HG03432 (cell line): ENCODE data around the gene APC2.
"Not testable (repeated sequence)": the region's sequence is repeated elsewhere in the genome, so short reads cannot be mapped to it uniquely, and the experiment has no call there.

Experiments used
- ATAC-seq: cut with Tn5 transposase; IDR thresholded peaks from one replicate; pipeline ENCODE4 v1.9.1; 2021; ENCODE audit warnings: mild to moderate bottlenecking, moderate library complexity; ENCODE audit not compliant: unreplicated experiment

Gene APC2

DNA sequence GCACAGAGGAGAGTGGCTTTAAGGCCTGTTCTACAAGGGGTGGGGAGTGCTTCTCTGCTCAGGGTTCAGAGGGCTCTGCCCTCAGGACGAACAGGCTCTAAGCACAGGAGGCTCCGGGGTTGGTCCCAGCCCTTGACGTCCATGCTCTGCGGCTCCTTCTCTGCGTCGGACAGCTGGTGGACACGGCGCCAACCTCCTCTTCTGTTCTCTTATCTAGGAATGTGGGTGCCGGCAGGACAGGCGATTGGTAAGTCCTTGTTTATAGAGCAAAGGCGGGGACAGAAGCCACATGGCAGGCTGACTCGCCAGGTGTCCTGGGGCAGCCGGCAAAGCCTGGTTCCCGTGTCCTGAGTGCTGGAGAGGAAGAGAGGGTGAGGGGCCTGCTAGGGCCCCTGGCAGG lies 20.2 kb upstream of the APC2 start:
- no peak for ATAC-seq

DNA sequence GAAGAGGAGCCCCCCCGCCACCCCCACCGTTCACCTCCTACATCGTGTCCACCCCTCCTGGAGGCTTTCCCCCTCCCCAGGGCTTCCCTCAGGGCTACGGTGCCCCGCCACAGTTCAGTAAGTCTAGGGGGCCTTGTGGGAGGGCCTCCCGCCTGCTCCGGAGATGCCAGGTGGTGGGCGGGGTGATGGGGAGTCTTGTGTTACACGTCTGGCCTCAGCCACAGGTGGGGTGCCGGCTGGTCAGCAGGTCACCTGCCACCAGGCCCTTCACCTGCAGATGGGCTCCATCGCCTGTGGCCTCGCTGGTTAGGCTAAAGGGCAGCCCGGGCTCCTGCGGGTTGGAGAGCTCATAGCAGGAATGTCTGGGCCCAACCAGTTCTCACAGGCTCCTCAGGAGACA lies 19.7 kb upstream of the APC2 start:
- no peak for ATAC-seq

DNA sequence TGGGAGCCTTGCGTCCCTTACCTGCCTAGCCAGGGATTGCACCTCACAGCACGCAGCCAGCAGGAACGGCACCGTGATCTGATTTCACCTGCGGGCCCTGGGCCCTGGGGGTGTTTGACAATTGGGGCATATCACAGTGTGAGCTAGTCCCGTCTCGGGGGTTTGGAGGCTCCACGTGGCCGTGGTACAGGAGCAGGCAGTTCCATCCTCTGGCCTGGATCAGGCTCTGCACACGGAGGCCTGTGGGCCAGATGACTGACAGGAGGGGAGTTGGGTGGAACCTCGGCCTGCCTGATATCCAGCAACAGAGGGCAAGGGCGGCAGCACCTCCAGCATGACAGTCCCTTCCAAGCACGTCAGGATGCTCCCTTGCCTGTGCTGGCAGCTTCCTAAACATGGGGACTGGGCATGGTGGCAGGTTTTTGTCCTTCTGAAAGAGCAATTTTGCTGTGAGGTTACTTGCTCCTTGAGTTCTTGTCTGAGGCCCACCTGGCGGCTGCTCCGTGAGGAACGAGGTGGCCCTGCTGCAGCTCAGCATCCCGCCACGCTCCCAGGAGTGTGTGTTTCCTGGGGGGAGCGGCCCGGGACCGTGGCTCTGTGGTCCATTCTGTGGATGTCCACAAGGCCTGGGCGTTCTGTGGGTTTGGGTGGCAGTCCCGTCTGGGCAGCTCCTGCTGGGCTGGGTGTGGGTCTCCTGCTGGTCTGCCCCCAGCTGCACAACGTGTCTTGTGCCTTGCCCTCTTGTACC lies 18.0 kb upstream of the APC2 start:
- no peak for ATAC-seq

DNA sequence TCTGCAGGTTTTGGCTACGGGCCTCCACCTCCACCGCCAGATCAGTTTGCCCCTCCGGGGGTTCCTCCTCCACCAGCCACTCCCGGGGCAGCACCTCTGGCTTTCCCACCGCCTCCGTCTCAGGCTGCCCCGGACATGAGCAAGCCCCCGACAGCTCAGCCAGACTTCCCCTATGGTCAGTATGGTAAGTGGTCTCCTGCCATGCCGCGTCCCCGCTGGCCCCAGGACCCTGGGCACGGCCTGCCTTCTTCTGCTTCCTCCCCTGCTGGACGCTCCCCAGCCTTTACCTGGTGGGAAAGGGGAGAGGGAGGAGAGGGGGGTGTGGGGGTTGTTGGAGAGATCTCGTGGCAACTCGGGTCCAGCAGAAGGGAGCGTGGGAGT lies 17.4 kb upstream of the APC2 start:
- no peak for ATAC-seq

DNA sequence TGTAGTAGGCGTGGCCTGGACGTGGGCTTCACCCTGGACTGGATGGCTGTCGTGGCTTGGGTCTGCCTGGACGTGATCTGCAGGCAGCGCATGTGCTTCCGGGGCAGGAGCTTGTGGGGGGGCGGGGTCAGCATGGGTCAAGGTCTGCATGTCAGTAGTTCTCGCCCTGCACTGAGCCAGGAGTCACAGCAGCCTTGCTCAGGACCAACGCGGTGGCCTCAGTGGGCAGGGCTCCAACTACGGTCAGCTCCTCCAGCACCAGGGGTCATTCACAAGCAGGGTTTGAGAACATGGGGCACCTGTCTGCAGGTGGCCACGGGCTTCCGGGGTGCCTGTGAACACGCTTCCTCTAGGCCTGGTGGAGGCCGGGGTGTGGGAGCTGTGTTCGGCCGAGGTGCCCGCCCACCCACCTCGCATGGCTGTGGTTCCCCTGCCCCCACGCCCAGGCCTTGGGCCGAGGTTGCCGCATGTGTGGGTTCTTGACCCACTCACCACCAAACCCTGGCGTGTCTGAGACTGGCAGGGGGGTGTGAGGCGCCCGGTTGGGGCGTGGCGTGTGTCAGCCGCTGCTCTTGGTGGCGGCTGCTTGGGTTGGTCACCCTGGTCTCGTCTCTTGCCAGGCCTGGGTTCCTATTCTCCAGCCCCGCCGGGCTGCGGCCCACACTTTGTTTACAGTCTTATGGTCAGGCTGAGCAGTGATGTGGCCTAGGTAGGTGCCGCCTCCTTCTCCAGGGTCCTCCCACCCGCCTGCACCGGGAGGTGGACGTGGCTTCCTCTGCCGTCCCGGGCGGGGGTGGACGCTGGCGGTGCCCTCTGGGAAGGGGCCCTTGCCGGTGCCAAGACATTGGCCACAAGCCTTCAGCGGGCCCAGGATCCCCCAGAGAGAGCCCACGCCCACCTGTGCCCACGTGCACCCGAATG lies 16.5 kb upstream of the APC2 start:
- ATAC-seq = no peak

DNA sequence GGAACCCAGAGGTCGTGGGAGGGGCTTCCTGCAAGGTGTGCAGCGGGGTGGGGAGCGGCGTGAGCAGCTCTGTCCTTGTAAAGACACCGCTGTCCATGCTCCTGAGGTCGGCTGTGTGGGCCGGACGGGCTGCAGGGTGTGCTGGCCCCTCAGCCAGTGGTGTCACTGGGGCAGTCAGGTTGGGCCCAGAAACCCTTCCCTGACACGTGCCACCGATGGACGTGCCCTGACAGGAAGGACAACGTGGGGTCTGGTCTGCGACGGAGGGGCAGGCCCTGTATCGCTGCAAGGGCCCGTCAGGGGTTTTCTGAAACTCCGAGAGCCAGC lies 15.9 kb upstream of the APC2 start:
- ATAC-seq = no peak

DNA sequence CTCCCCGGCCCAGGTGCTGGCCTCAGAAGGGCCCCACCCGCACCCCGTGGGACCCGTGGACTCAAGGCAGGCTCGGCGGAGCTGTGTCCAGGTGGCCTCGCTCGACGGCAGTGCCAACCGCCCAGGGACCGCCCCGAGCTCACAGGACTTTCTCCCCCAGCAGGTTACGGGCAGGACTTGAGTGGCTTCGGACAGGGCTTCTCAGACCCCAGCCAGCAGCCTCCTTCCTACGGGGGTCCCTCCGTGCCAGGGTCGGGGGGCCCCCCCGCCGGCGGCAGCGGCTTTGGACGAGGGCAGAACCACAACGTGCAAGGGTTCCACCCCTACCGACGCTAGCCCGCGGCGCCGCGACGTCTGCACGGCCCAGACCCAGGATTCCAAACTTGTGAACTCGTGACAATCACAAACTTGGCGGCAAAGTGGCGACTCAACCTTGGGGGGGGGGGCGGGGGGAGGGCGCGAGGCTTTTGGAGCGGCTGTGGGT lies 15.3 kb upstream of the APC2 start:
- no peak for ATAC-seq

DNA sequence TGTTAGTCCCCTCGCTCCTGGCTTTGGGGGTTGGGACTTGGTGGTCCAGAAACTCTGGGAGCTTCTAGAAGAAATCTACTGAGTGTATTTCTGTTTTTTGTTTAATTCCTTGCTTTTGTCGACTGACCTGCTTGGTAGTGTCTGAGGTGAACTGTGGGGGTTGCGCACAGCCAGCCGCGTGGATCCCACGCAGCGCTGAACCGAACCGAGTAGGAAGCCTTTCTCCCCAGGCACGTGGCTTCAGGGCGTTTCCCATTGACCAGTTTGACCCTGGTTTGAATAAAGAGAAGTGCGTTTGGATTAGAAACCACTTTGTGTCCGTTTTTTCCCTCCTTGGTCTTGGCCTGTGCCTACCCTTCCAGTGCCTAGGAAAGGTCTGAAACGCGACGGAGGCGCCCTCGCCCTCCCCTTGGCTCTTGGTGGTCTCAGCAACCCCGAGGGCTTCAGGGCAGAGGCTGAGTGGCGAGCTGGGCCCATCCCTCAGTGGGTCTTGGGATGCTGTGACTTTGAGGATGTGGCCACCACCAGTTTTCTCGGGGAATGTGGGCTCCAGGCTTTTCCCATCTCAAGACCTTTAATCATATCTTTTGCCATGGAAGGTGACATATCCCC lies 14.4 kb upstream of the APC2 start:
- no peak for ATAC-seq

DNA sequence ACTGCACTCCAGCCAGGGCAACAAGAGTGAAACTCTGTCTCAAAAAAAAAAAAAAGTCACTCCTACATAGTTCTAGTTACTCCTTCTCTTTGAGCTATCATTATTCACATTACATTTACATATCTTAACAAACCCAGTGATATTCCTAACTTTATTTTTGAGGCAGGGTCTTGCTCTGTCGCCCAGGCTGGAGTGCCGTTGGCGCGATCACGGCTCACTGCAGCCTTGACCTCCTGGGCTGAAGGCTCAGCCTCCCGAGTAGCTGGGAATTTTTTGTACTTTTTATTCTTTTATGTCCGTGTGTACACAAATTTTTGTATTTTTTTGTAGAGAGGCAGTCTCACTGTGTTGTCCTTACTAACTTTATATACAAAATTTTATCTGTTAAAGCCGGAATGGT lies 12.3 kb upstream of the APC2 start:
- no peak for ATAC-seq

DNA sequence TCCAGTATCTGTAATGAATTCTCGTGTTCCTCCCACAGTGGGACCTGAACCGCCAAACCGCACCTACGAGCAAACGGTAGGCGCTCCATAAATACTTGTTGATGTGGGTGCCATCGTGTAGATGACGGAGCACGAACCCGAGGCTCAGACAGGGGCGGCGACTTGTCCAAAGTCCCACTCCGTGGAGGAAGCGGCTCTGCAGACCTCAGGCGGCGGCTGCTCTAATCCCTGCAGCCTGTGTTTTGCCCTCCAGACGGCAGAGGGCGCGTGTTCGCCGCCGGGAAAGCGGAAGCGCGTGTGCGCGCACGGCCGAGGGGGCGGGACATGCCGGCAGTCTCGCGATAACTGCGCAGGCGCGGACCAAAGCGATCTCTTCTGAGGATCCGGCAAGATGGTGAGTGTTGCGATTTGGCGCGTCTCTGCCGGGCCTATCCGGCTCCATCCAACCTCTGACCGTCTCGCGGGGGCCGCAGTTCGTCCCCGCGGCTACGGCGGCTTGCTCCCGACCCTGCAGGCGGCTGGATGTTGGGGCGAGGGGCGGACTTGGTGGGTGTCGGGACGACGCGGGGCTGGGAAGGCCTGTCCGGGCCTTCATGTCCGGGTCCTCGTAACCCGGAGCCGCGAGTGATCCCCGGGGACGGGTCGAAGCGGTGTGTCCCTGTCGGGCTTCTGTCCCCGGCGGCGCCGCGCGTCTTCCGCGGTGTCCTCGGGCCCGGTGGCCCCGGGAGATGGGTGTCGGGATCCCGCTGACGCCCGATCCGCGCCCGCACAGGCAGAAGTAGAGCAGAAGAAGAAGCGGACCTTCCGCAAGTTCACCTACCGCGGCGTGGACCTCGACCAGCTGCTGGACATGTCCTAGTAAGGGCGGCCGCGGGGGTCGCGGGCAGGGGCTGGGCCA lies 11.6 kb upstream of the APC2 start, which contains the start of gene RPS15:
RPS15 (plus strand) TSS at position 362 of the 898 bp plus-strand sequence; CDS start at position 392, 30 bp downstream.
- ATAC-seq = peak; percentile 83

DNA sequence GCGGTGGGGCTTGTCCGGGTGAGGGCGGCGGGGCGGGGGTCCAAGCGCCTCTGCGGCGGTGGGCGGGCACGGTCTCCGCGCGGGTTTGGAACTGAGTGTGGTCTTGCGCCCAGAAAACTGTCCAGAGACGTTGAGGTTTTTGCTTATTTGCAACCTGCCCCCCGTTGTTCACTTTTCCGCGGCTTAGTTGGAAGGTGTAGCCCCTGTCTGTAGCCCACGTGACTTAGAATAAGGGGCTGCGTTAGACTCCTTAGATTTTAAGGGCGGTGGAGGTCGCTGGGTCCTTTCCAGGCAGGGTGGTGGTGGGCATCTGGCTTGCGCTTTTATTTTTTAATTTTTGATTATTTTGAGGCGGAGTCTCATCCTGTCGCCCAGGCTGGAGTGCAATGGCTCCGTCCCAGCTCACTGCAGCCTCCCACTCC lies 11.0 kb upstream of the APC2 start:
- no peak for ATAC-seq

DNA sequence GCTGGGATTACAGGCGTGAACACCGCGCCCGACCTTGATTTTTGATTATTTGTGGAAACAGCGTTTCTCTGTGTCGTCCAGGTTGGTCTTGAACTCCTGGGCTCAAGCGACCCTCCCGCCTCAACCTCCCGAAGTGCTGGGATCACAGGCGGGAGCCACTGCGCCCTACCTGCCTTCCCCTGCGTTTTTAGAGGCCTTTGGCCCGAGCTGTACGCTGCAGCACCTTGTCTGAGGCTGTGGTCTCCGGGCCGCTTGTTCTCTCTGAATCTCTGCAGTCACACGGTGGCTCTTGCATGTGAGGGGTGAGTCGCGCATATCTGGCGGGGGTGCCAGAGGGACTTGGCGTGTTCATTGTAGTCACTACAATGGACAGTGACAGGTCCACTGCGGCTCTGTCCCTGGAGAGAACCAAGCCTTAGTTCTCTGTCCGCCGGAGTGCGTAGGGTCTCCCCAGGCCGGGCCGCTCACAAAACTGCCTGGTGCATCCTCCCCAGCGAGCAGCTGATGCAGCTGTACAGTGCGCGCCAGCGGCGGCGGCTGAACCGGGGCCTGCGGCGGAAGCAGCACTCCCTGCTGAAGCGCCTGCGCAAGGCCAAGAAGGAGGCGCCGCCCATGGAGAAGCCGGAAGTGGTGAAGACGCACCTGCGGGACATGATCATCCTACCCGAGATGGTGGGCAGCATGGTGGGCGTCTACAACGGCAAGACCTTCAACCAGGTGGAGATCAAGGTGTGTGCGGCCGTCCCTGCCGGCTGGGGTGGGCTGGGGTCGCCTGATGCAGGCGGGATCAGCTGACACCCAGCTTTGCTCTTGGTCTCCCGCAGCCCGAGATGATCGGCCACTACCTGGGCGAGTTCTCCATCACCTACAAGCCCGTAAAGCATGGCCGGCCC lies 10.2 kb upstream of the APC2 start:
- ATAC-seq = not testable (repeated sequence)

DNA sequence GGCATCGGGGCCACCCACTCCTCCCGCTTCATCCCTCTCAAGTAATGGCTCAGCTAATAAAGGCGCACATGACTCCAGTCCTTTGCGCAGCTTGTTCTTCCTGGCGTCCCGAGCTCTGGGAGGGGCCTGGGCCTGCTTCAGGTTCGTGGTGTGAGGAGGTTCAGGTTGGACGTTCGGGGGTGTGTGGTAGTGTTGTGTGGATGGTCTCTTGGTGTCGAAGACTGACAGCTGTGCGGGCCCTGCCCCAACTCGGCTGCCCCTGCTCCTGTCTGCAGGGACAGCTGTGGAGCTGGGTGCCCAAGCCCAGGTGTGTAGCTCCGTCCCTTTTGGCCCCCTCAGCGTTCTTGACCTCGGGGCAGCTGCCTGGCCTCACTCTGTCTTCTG lies 9.5 kb upstream of the APC2 start:
- no peak for ATAC-seq

DNA sequence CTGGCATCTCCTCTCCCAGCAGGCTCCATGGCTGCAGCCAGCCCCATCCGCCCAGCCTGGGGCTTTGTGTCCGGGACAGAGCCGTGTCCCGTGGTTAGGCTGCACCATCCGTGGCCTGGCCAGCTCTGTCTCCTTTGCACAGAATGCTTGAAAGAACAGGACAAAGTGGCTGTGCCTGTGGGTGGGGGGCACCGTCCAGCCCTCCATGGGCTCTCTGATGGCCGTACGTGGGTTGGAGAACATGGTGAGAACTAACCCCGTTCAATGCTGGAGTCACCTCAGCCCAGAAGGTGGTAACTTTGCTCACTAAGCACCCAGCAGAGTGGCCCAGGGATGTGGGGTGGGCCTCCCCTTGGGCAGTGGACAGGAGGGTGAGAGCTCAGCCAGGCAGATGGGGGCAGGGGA lies 8.9 kb upstream of the APC2 start:
- no peak for ATAC-seq

DNA sequence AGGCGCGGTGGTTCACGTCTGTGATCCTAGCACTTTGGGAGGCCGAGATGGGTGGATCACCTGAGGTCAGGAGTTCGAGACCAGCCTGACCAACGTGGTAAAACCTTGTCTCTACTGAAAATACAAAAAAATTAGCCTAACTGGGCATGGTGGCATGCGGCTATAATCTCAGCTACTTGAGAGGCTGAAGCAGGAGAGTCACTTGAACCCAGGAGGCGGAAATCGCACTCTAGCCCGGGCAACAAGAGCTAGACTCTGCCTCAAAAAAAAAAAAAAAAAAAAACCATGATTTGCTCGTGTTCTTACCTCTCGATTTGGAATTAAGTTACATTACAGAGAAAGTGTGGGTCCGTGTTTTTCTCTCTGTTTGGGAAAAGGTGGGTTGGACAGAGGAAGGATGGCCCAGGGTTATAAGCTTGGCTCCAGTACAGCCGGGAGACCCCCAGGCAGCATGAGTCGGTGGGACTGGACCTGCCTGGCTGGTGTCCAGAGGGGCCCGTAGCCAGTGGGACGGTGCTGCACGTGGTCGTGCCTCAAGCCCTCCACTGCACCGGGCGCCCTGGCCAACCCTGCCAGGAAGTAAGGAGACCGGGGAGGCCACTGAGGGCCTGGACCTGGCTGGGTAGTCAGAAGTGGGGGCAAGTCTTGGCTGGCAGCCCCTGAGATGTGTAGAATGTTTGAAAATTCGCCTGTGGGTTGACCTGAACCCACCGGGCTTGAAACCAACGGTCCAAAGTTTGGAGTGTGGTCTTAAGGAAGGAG lies 8.1 kb upstream of the APC2 start:
- no peak for ATAC-seq

DNA sequence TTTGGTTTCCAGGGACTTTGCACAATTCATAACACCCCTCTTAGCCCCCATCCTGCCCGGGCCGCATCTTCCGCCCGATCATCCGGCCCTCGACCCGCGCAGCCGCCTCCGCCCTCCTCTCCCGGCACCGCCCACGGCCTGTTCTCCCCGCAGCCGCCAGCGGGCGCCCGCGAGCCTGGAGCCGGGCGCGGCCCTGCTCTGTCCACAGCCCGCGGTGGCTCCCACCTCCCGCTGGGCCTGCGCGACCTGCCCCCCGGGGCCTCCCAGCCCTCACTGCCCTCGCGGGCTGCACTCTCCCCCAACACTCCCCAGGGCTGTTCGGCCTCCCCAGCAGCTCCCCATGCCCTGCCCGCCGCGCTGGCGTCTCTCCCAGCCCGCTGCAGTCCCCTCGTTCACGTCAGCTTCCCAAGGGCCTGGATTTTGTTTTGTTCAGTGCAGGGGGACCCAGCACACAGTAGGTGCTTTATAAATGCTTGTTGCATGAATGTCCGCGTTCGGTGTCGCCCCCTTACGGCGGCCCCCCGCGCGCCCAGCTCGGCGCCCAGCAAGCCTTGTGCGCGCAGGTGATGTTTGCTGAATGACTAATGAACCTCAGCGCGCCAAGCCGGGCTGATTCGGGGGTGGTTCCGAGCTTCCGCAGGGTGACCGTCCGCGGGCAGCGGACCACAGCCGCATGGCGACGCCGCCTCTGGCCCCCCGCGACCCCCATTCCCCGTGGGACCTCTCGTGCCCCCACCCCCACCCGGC lies 4.6 kb upstream of the APC2 start:
- peak; percentile 77 for ATAC-seq

DNA sequence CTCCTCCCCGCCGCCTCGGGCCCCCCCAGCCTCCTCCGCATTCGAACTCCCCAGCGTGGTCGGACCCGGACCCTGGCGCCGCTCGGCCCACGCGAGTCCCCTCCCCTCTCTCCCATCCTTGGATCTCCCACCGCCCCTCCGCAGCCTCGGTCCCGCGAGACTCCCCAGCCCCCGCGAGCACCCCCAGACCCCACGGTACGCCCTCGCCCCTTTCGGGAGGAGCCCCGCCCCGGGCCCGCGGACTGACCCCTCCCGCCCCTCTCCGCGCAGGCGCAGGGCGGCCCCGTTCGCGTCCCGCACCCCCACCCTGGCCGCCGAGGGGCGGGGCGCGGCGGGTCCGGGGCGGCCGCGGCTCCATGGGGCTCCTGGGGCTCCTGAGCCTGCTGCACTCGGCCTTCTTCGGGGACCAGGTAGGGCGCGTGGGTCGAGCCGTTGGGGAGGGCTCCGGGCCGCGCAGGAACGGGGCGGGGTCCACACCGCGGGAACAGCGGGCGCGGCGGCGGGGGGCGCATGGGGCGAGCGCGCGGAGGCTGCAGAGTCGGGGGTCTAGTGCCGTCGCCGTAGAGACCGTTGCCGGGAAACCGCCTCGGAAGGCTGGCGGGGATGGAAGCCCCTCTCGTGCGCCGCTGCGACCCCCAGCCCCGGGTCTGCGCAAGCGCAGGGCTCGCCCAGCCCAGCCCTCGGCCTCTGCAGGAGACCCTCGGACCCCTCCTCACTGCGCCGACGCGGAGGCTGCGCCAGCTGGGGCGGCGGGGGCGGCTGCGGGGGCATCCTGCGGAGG lies 3.8 kb upstream of the APC2 start:
- ATAC-seq = no peak
